Measurements from ENCODE around the gene LRRC61.

DNA sequence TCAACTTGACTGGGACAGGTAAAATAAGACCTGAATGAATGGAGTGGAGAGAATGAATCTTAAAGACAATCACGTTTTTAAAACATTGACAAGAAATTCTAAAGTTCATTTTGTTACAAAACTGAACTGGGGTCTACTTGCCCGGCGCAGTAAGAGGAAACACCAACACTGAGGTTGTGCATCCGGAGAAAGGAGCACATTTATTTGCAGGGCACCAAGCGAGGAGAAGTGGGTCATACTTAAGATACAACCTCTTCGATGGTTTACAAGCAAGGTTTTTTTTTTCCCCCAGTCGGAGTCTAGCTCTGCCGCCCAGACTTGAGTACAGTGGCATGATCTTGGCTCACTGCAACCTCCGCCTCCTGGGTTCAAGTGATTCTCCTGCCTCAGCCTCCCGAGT lies 42.0 kb downstream of the LRRC61 start:
- TF ChIP-seq, protein P1, sequence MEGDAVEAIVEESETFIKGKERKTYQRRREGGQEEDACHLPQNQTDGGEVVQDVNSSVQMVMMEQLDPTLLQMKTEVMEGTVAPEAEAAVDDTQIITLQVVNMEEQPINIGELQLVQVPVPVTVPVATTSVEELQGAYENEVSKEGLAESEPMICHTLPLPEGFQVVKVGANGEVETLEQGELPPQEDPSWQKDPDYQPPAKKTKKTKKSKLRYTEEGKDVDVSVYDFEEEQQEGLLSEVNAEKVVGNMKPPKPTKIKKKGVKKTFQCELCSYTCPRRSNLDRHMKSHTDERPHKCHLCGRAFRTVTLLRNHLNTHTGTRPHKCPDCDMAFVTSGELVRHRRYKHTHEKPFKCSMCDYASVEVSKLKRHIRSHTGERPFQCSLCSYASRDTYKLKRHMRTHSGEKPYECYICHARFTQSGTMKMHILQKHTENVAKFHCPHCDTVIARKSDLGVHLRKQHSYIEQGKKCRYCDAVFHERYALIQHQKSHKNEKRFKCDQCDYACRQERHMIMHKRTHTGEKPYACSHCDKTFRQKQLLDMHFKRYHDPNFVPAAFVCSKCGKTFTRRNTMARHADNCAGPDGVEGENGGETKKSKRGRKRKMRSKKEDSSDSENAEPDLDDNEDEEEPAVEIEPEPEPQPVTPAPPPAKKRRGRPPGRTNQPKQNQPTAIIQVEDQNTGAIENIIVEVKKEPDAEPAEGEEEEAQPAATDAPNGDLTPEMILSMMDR (IDR thresholded peaks at IDR 0.05), result no peak
- TF ChIP-seq POLR2A (IDR thresholded peaks at IDR 0.05), result no peak

Data from thyroid gland (tissue), 4 donors.